PC-3 (cell line): Measurements from ENCODE around the gene ZSCAN18. TPM values are rescaled to one million over a fixed set of nuclear protein-coding genes. Genes with fewer than 3 reads are reported as not detected.

Experiments used
- ATAC-seq: fragments of 200-7000 bp; cut with Tn5 transposase; 2 replicates; pipeline ENCODE4 v1.9.1; 2020; ENCODE audit warnings: mild to moderate bottlenecking, moderate library complexity
- BruUV-seq: library from RNA; stranded (reverse); fragments of 400-500 nt; replicated peaks from 2 replicates; lab custom pipeline; 2021; lab: Mats Ljungman, UMichigan
- CTCF ChIA-PET: fragments of 300-600 bp; sonication (Branson Sonifier 250); formaldehyde crosslinking; loops from one replicate; lab custom pipeline; 2022; ENCODE audit warnings: antibody characterized with exemption; lab: Charles Lee
- POLR2A ChIA-PET: fragments of 300-600 bp; sonication (Branson Sonifier 250); formaldehyde crosslinking; loops from one replicate; lab custom pipeline; 2022; ENCODE audit warnings: antibody characterized with exemption; ENCODE audit not compliant: unreplicated experiment; lab: Charles Lee
- DNase-seq: peaks from one replicate; pipeline ENCODE4 v3.0.0-alpha.2; 2015
- H2AFZ ChIP-seq: fragments of 300-600 bp; sonication (generic); 2 replicates; pipeline ENCODE4 v1.6.0; 2016; ENCODE audit warnings: antibody characterized with exemption, low read length
- H3F3A ChIP-seq: fragments of 300-600 bp; sonication (generic); one replicate; pipeline ENCODE4 v1.6.0; 2017; ENCODE audit warnings: antibody characterized with exemption, low read length, control low read depth, mild to moderate bottlenecking; ENCODE audit not compliant: unreplicated experiment
- H3K27ac ChIP-seq: fragments of 300-600 bp; sonication (generic); 2 replicates; pipeline ENCODE4 v1.5.1; 2016; ENCODE audit warnings: mild to moderate bottlenecking, low read length
- H3K27me3 ChIP-seq: fragments of 300-600 bp; sonication (generic); 2 replicates; pipeline ENCODE4 v1.6.1; 2016; ENCODE audit warnings: low read length, mixed read lengths
- H3K36me3 ChIP-seq: fragments of 300-600 bp; sonication (generic); 2 replicates; pipeline ENCODE4 v1.6.1; 2016; ENCODE audit warnings: low read depth, mixed run types, low read length, mixed read lengths
- H3K4me1 ChIP-seq: fragments of 300-600 bp; sonication (generic); 2 replicates; pipeline ENCODE4 v1.5.1; 2016; ENCODE audit warnings: low read length; ENCODE audit not compliant: insufficient read depth
- H3K4me2 ChIP-seq: fragments of 300-600 bp; sonication (generic); 2 replicates; pipeline ENCODE4 v1.6.0; 2016; ENCODE audit warnings: low read length
- H3K4me3 ChIP-seq: fragments of 300-600 bp; sonication (generic); 2 replicates; pipeline ENCODE4 v1.5.1; 2016; ENCODE audit warnings: mild to moderate bottlenecking, low read length, mixed read lengths
- H3K79me2 ChIP-seq: fragments of 300-600 bp; sonication (generic); 2 replicates; pipeline ENCODE4 v1.6.1; 2017; ENCODE audit warnings: low read length, mixed read lengths
- H3K9ac ChIP-seq: fragments of 300-600 bp; sonication (generic); 2 replicates; pipeline ENCODE4 v1.6.0; 2016; ENCODE audit warnings: mild to moderate bottlenecking, low read length
- H3K9me2 ChIP-seq: fragments of 300-600 bp; sonication (generic); replicated peaks from 2 replicates; pipeline ENCODE4 v1.6.1; 2016; ENCODE audit warnings: mixed run types, low read length, mixed read lengths
- H3K9me3 ChIP-seq: fragments of 300-600 bp; sonication (generic); 2 replicates; pipeline ENCODE4 v1.6.1; 2016; ENCODE audit warnings: low read length, mixed read lengths
- H4K20me1 ChIP-seq: fragments of 300-600 bp; sonication (generic); 2 replicates; pipeline ENCODE4 v1.6.1; 2016; ENCODE audit warnings: low read length, mixed read lengths
- EZH2 ChIP-seq: fragments of 300-600 bp; sonication (generic); IDR thresholded peaks from one replicate; pipeline ENCODE4 v1.6.1; 2017; ENCODE audit warnings: antibody characterized with exemption, mild to moderate bottlenecking, low read length; ENCODE audit not compliant: unreplicated experiment
- EZH2phosphoT487 ChIP-seq: fragments of 300-600 bp; sonication (generic); IDR thresholded peaks from 2 replicates; pipeline ENCODE4 v1.6.1; 2018; ENCODE audit warnings: mild to moderate bottlenecking, antibody characterized with exemption, low read length, borderline replicate concordance
- intact Hi-C: fragments of 100-400 bp; cut with micrococcal nuclease; formaldehyde crosslinking; loops from 2 replicates; pipeline ENCODE4 v1.9.0; 2023
- total RNA-seq: library from RNA; depleted of rRNA; stranded (reverse); fragments of >200 nt; gene quantifications from 2 replicates; pipeline ENCODE4 v1.2.3, GENCODE V29; 2014
- TF ChIP-seq, protein P1 (sequence below): fragments of 300-600 bp; sonication (generic); conservative IDR thresholded peaks from 2 replicates; pipeline ENCODE4 v1.5.1; 2017; ENCODE audit warnings: antibody characterized with exemption, low read depth, mild to moderate bottlenecking, low read length

ZSCAN18 gene
- total RNA-seq, 1 experiment from 2014 or later: 0.66 TPM

DNA sequence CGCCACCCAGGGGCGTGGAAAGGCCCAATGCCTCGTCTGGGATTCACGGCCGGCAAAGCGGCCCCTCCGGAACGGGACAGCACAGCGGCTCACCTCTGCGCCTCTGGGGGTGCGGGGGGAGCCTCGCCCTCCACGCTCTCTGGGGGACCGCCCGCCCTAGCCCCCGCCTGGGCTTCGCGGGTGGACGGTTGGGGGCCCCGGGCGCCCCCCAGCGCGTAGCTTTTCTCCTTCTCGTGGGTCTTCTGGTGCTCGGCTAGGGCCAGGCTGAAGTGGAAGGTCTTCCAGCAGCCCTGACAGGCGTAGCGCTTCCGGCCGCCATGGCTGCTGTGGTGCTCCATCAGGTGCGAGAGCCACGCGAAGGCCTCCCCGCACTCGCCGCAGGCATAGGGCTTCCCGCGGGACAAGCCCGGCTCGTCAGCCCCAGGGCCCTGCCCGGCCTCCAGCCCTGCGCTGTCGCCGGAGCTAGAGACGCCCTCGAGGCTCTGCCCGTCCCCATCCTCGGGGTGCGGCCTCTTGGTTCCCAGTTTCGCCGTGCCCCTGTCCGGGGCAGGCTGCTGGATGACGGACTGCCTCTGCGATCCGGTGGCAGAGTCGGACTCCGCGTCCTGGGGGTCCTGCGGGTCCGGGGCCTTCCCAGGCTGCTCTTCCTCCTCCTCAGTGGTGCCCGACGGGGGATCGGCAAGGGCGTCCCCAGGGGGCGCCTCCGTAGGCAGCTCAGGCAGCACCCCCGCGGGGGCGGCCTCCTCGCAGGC, 13.3 kb downstream of the ZSCAN18 start:
- CTCF ChIA-PET: no interaction called here
- Histone ChIP-seq H3K79me2 (no peaks in the 10 kb centered on the region), H3K27me3 (no peaks in the 10 kb centered on the region), H3K27ac (no peak overlapping the region), H3K36me3 (no peaks in the 10 kb centered on the region), H3K4me1 (no peaks in the 10 kb centered on the region), H3K4me3 (no peak overlapping the region), H4K20me1 (no peaks in the 10 kb centered on the region), H3K9ac (no peak overlapping the region), H3K9me3 (peaks cover 54% of the 10 kb centered on the region), H3K9me2 (no peaks in the 10 kb centered on the region), H3K4me2 (no peak overlapping the region), H3F3A (no peaks in the 10 kb centered on the region), H2AFZ (no peak overlapping the region)
- POLR2A ChIA-PET: no interaction called here
- TF ChIP-seq, protein P1, sequence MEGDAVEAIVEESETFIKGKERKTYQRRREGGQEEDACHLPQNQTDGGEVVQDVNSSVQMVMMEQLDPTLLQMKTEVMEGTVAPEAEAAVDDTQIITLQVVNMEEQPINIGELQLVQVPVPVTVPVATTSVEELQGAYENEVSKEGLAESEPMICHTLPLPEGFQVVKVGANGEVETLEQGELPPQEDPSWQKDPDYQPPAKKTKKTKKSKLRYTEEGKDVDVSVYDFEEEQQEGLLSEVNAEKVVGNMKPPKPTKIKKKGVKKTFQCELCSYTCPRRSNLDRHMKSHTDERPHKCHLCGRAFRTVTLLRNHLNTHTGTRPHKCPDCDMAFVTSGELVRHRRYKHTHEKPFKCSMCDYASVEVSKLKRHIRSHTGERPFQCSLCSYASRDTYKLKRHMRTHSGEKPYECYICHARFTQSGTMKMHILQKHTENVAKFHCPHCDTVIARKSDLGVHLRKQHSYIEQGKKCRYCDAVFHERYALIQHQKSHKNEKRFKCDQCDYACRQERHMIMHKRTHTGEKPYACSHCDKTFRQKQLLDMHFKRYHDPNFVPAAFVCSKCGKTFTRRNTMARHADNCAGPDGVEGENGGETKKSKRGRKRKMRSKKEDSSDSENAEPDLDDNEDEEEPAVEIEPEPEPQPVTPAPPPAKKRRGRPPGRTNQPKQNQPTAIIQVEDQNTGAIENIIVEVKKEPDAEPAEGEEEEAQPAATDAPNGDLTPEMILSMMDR: no peak
- TF ChIP-seq EZH2phosphoT487 (no peak), EZH2 (no peak)
- intact Hi-C loops: no loop called here
- ATAC-seq: no peak
- BruUV-seq: no TSS peak
- no peak for DNase-seq

DNA sequence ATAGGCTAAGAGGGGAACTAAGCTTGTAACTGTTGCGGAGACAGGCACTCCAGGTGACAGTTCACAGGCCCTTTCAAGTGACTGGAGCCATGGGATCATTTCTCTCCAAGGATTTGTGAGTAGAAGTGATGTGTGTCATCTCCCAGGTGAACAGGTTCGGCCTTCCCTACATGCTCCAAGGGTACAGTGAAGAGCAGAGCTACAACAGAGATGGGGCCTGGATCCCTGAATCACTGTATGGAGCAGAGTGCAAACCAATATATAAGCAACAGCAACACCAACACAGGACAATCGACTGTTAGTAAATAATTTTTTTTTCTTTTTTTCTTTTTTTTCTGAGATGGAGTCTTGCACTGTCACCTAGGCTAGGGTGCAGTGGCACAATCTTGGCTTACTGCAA, 15.0 kb downstream of the ZSCAN18 start:
- BruUV-seq: no TSS peak
- Histone ChIP-seq H3F3A (no peaks in the 10 kb centered on the region), H3K9me3 (peaks cover 53% of the 10 kb centered on the region)

DNA sequence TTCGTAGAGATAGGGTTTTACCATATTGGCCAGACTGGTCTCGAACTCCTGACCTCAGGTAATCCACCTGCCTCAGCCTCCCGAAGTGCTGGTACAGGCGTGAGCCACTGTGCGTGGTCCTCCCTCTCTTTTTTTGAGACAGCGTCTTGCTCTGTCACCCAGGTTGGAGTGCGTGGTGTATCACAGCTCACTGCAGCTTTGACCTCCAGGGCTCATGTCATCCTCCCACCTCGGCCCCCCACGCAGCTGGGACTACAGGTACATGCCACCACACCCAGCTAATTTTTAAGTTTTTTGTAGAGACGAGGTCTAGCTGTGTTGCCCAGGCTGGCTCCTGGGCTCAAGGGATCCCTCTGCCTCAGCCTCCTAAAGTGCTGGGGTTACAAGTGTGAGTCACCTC, 18.2 kb downstream of the ZSCAN18 start:
- no peaks in the 10 kb centered on the region for H3K27me3 ChIP-seq
- intact Hi-C loops: no loop called here
- no TSS peak for BruUV-seq
- H3K9me2 ChIP-seq: no peaks in the 10 kb centered on the region
- H3K36me3 ChIP-seq: no peaks in the 10 kb centered on the region
- no peak overlapping the region for H3K27ac ChIP-seq
- H3K4me2 ChIP-seq: no peak overlapping the region
- no peak overlapping the region for H3K9ac ChIP-seq
- POLR2A ChIA-PET: no interaction called here
- DNase-seq (no peak), ATAC-seq (no peak)
- no peak overlapping the region for H2AFZ ChIP-seq
- H3K4me1 ChIP-seq: no peaks in the 10 kb centered on the region
- CTCF ChIA-PET: no interaction called here
- H3F3A ChIP-seq: no peaks in the 10 kb centered on the region
- H3K9me3 ChIP-seq: peaks cover 43% of the 10 kb centered on the region
- no peak overlapping the region for H3K4me3 ChIP-seq
- H3K79me2 ChIP-seq: no peaks in the 10 kb centered on the region
- no peak for TF ChIP-seq EZH2
- TF ChIP-seq EZH2phosphoT487: no peak
- TF ChIP-seq, protein P1: no peak
- no peaks in the 10 kb centered on the region for H4K20me1 ChIP-seq

More for the DNA sequence above, 15.0 kb downstream of the ZSCAN18 start:
- Histone ChIP-seq H3K36me3 (no peaks in the 10 kb centered on the region), H3K4me3 (no peak overlapping the region), H3K4me2 (no peak overlapping the region), H2AFZ (no peak overlapping the region), H3K79me2 (no peaks in the 10 kb centered on the region), H3K27me3 (no peaks in the 10 kb centered on the region), H3K9ac (no peak overlapping the region), H3K9me2 (no peaks in the 10 kb centered on the region), H4K20me1 (no peaks in the 10 kb centered on the region), H3K4me1 (no peaks in the 10 kb centered on the region), H3K27ac (no peak overlapping the region)
- intact Hi-C loops: no loop called here
- TF ChIP-seq EZH2 (no peak), EZH2phosphoT487 (no peak)
- TF ChIP-seq, protein P1: no peak
- DNase-seq (no peak), ATAC-seq (no peak)
- CTCF ChIA-PET: no interaction called here
- POLR2A ChIA-PET: no interaction called here
